ENCODE data around the gene DNAJC7. TPM values are rescaled to one million over a fixed set of nuclear protein-coding genes. Genes with fewer than 3 reads are reported as not detected.

Gene DNAJC7
- total and polyA plus RNA-seq, 9 of the 15 experiments (the other 6 are each of a cell fraction or from before 2014, with no cell fraction given), result 85.8 to 262 (median 157) TPM

GRCh38 chr17:42005166-42005565 lies 12.1 kb downstream of the DNAJC7 start:
- TF ChIP-seq NFIX (CRISPR knock-in tag; IDR thresholded peaks at IDR 0.05; ENCODE audit: low read depth), result no peak
- TF ChIP-seq SIRT6 (IDR thresholded peaks at IDR 0.05; ENCODE audit: low read depth, low read length), result no peak
- TF ChIP-seq MCM5 (IDR thresholded peaks at IDR 0.05; ENCODE audit: low read depth), result no peak
- no peak for TF ChIP-seq PHB (CRISPR knock-in tag; IDR thresholded peaks at IDR 0.05)
- no peak for TF ChIP-seq MXI1 (IDR thresholded peaks at IDR 0.05; ENCODE audit: low read depth, low read length)
- no peak for TF ChIP-seq KAT7 (CRISPR knock-in tag; IDR thresholded peaks at IDR 0.05; ENCODE audit: borderline replicate concordance)
- no peak for TF ChIP-seq ZNF12 (CRISPR knock-in tag; IDR thresholded peaks at IDR 0.05)
- no peak for TF ChIP-seq E2F8 (IDR thresholded peaks at IDR 0.05; ENCODE audit: low read depth, partially characterized antibody)
- Histone ChIP-seq H3K36me3 (ENCODE audit: control insufficient read depth, insufficient read depth, low read length) (peaks cover 63% of the 10 kb centered on the region), H4K20me1 (replicated peaks; ENCODE audit: control insufficient read depth, insufficient read depth, low read length) (peaks cover 26% of the 10 kb centered on the region), H3K9me1 (ENCODE audit: control insufficient read depth, insufficient read depth, low read length) (no peaks in the 10 kb centered on the region), H3K9ac (ENCODE audit: insufficient read depth in 1 of 2, low read depth in 2 of 2, low read length in 2 of 2) (no peak overlapping the region), H3K4me2 (ENCODE audit: insufficient read depth, low read length) (no peak overlapping the region), H2AFZ (ENCODE audit: low read depth, low read length) (no peak overlapping the region), H3K4me1 (replicated peaks in 1 of 2; ENCODE audit: control insufficient read depth in 2 of 2, insufficient read depth in 2 of 2, low read length in 2 of 2) (no peaks in the 10 kb centered on the region; a peak in 1 of 5 replicates), H3K9me3 (replicated peaks; ENCODE audit: control insufficient read depth, insufficient read depth, low read depth, low read length) (no peaks in the 10 kb centered on the region), H3K4me3 (no peak overlapping the region), H3K27ac (ENCODE audit: extremely low read depth, low read depth, low read length) (no peak overlapping the region), H3K27me3 (ENCODE audit: control insufficient read depth in 2 of 2, insufficient read depth in 2 of 2, low read length in 2 of 2) (no peaks in the 10 kb centered on the region), H3K79me2 (ENCODE audit: control insufficient read depth, insufficient read depth, low read length) (peaks cover 92% of the 10 kb centered on the region)
- CTCF ChIA-PET (ENCODE audit: low intra/inter-chr PET ratio), result no interaction called here
- intact Hi-C loops (cut with micrococcal nuclease) (no loop called here), in situ Hi-C loops (cut with MboI) (no loop called here)
- FAIRE-seq, result no peak
- TSS peak; percentile 19 for BruUV-seq (replicated peaks)
- no peak for ATAC-seq
- 95% methylated on average over 1 of the region's 1 CpG for WGBS (ENCODE audit: insufficient coverage, low coverage, missing lambda C conversion rate)
- DNase-seq (ENCODE audit: extremely low read depth in 1 of 4, low spot score in 3 of 4), result no peak
- POLR2A ChIA-PET, result interaction anchor here (0.8 to 4.3 kb wide), 7 partner anchors 8 to 30 kb away, joined by 3 to 37 read pairs (median 4); partner anchors contain the start of gene DNAJC7
